ENCODE measurements around the gene ESPNL.
"Not testable (repeated sequence)": the region's sequence is repeated elsewhere in the genome, so short reads cannot be mapped to it uniquely, and the experiment has no call there.

The ESPNL gene

DNA sequence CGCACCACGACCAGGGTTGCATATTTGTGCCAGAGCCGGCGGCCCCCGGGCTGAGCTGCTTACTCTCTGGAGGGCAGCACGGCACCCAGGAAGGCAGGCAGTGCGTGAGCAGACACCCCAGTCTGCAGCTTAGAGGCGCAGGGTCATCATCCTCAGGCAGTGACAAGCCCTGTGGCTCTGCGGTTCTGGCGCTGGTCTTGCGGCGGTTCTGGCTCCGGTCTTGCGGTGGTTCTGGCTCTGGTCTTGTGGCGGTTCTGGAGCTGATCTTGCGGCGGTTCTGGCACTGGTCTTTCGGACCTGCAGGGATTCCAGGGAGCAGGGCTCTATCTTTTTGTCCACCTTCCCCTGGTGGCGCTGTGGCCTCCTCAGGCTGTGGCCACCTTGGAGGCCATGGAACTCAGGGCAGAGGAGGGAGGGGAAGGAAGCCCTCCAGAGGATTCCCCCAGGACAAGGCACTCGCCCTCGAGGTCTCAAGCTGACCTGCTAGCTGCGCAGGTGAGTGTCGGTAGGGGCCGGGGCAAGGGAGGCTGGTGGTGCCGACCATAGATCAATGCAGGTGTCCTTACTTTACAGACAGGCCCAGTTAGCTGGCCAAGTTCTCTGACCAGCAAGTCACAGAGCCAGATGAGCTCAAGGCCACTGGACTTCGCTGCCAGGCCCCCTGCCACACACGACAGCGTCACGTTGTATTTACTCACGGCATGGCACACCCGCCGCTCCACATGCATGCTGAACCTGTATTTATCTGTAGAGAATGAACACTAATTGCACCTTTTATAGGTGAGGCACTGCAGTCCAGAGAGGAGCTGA is 14.9 kb downstream of the ESPNL start:
- no peak overlapping the region for H3K27ac Mint-ChIP-seq
- peaks cover 16 to 32% of the 10 kb centered on the region in 2 donors for H3K9me3 Mint-ChIP-seq
- H3K4me3 Mint-ChIP-seq = no peak overlapping the region
- H3K4me1 Mint-ChIP-seq = no peaks in the 10 kb centered on the region
- DNase-seq (no peak), ATAC-seq (no peak)
- peaks cover 8% of the 10 kb centered on the region for H3K27me3 Mint-ChIP-seq

DNA sequence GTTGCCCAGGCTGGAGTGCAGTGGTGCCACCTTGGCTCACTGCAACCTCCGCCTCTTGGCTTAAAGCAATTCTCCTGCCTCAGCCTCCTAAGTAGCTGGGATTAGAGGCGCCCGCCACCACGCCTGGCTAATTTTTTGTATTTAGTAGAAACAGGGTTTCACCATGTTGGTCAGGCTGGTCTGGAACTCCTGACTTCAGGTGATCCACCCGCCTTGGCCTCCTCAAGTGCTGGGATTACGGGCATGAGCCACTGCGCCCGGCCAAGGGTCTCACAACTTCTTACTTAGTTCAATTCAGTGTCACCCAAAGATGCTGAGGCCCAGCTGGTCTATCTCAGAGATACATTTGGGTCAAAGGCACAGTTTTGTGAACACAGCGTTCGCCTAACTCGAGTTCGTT is 15.6 kb downstream of the ESPNL start:
- peaks cover 16 to 32% of the 10 kb centered on the region in 2 donors for H3K9me3 Mint-ChIP-seq
- H3K27me3 Mint-ChIP-seq, H3K4me3 Mint-ChIP-seq, H3K27ac Mint-ChIP-seq, H3K4me1 Mint-ChIP-seq, DNase-seq, ATAC-seq: not testable (repeated sequence)

DNA sequence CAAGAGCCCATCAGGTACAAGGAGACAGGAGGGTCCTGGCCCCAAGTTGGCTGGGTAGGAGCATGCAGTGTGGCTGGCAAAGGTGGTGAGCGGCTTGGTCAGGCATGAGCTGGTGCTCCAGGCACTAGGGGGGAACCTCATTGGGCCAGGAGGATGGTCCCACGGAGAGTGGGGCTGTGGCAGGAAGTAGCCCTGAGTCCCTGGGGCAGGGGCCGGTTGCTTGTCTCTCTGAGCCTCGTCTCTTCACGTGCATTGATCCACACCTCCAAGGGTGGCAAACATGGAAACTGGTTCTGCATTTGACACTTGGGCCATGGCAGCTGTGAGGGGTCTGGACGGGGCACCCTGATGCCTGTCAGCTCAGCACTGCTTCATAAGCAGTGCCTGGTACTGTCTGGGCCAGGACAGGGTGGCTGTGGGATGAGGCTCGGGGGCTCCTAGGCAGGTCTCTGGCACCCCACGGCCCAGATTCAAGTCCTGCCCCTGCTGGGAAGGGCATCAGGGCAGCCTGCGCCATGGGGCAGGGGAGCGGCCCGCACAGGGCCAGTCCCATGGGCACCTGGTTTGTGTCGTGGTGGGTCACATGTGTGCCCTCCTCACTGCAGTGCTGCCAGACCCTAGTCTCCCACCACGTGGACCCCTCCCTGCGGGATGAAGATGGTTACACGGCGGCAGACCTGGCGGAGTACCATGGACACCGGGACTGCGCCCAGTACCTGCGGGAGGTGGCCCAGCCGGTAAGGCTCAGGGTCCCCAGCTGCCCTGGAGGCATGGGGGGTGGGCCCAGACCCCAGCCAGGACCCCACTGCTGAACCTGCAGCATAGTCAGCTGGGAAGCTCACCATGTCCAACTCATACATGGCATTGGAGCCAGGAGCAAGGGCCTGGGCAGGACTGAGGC is 16.4 kb downstream of the ESPNL start:
- peaks cover 8% of the 10 kb centered on the region for H3K27me3 Mint-ChIP-seq
- ATAC-seq = peak; percentile 27

DNA sequence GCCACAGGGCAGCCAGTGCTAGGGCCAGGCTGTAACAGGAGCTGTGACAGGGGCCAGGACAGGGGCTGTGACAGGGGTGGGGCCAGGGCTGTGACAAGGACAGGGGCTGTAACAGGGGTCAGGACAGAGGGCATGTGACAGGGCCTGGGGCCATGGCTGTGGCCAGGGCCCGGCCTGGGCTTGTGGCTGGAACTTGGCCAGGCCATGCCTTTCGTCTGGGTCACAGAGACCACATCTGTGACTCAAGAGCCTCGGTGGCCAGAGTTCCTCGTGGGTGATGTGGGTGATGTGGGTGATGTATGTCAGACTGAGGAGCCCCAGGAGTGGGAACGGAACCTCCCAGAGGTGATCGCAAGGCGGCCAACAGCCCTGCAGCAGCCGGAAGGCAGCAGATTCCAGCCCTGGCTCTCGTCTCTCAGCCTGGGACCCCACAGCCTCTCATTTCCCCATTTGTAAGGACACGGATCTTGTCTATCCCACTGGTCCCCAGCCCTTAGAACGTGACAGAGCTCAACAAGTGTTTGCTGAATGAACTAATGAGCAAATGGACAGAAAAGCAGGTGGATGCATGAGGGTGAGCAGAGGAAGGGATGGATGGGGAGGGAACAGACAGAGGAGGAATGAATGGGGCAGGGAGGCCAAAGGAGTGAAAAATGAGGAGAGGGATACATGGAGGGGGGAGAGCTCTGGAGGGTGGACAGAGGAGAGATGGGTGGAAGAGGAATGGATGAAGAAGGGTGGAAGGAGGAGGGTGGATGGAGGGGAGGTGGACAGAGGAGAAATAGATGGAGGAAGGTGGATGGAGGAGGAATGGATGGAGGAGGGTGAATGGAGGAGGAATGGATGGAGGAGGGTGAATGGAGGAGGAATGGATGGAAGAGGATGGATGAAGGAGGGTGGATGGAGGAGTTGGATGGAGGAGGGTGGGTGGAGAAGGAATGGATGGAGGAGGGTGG is 17.3 kb downstream of the ESPNL start:
- Mint-ChIP-seq H3K27me3 (peaks cover 8% of the 10 kb centered on the region), H3K9me3 (peaks cover 8 to 19% of the 10 kb centered on the region in 2 donors), H3K4me1 (no peaks in the 10 kb centered on the region), H3K4me3 (no peak overlapping the region), H3K27ac (no peak overlapping the region)
- ATAC-seq (no peak), DNase-seq (no peak)

More for the DNA sequence above, 16.4 kb downstream of the ESPNL start:
- H3K9me3 Mint-ChIP-seq = peaks cover 12 to 26% of the 10 kb centered on the region in 2 donors
- H3K27ac Mint-ChIP-seq = no peak overlapping the region
- H3K4me3 Mint-ChIP-seq = no peak overlapping the region
- H3K4me1 Mint-ChIP-seq = no peaks in the 10 kb centered on the region
- no peak for DNase-seq

DNA sequence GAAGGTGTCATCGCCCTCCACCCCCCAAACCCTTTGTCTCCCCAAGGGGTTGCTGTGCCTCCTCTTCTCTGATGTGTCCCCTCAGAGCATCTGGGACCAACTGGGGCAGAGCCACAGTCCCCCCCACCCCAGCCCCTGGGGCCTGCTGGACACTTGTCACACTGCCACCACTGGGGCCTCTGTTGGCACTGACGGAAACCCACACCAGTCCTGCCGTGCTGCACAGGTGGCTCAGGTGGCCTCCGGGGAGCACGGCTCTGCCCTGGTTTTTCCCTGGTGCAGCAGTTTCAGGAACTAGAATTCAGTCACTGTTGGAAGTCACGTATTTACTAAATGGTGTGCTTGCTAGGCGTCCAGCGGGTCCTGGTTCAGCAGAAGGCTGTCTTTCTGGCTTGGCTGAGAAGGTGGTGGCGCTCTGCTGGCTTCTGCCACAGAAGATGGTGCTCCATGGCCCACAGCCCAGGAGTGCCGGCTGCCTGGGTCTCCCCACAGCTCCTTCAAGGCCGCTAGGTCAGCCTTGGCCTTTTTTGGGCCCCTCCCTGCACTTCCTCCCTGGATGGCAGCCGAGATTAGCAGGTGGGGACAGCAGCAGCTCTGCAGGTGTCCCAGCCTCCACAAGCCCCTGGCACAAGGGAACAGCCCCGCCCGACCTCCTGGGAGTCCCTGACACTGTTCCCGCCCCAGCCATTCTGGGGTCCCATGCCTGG is 19.8 kb downstream of the ESPNL start:
- H3K27me3 Mint-ChIP-seq = peaks cover 8% of the 10 kb centered on the region
- ATAC-seq = no peak
- DNase-seq = no peak

GRCh38 chr2:238120463-238121298 is 20.5 kb downstream of the ESPNL start:
- Mint-ChIP-seq H3K4me3 (no peak overlapping the region), H3K4me1 (no peaks in the 10 kb centered on the region), H3K27me3 (peaks cover 8% of the 10 kb centered on the region), H3K9me3 (no peaks in the 10 kb centered on the region), H3K27ac (no peak overlapping the region)
- no peak for DNase-seq
- ATAC-seq = no peak

More for the DNA sequence above, 19.8 kb downstream of the ESPNL start:
- no peak overlapping the region for H3K4me3 Mint-ChIP-seq
- no peak overlapping the region for H3K27ac Mint-ChIP-seq
- no peaks in the 10 kb centered on the region for H3K4me1 Mint-ChIP-seq
- H3K9me3 Mint-ChIP-seq = no peaks in the 10 kb centered on the region

GRCh38 chr2:238121511-238122286 is 21.6 kb downstream of the ESPNL start:
- Mint-ChIP-seq H3K4me3 (no peak overlapping the region), H3K4me1 (no peaks in the 10 kb centered on the region), H3K27me3 (peaks cover 8% of the 10 kb centered on the region), H3K9me3 (no peaks in the 10 kb centered on the region), H3K27ac (no peak overlapping the region)
- ATAC-seq (no peak), DNase-seq (no peak)

DNA sequence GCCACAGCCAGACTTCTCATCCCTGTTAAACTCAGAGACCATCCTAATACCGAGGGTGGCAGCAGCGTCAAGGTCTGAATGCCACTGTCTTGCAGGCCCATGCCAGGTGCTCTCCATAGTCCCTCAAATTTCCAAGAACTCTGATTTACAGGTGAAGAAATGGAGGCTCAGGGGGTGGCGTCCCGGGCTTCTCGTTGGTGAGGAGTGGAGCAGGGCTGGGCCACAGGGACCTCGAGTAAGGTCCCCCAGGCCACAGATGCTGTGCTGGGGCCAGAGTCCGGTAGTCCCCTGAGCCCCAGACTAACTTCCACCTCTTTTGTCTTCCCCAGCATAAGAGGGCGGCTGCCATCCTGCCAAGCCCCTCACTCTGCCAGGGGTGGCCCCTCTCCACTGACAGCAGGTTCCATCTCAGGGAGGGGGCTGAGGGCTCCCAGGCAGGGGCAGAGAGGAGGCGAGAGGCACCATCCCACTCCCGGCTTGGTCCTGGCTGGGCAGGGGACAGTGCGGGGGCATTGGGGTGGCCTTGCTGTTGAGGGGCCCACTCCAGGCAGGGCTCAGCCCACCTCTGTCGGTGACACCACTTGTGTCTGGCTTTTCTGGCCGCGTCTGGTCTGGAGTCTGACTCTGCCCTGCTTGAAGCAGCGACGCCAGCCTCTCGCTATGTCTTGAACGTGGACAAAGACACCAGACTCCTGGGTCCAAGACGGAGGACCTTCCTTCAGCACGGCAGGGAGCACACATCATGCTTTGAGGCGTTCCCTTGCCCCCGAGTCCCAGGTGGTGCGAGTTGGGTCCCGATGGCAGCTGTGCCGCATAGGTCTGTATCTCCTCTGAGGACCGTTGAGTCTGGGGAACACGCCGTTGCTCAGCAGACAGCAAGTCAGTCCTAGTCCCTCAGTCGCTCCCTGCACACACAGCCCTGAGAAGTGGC is 22.4 kb downstream of the ESPNL start:
- Mint-ChIP-seq H3K27me3 (peaks cover 4% of the 10 kb centered on the region), H3K27ac (no peak overlapping the region), H3K4me1 (no peaks in the 10 kb centered on the region), H3K4me3 (no peak overlapping the region), H3K9me3 (no peaks in the 10 kb centered on the region)
- DNase-seq = no peak
- ATAC-seq = no peak

DNA sequence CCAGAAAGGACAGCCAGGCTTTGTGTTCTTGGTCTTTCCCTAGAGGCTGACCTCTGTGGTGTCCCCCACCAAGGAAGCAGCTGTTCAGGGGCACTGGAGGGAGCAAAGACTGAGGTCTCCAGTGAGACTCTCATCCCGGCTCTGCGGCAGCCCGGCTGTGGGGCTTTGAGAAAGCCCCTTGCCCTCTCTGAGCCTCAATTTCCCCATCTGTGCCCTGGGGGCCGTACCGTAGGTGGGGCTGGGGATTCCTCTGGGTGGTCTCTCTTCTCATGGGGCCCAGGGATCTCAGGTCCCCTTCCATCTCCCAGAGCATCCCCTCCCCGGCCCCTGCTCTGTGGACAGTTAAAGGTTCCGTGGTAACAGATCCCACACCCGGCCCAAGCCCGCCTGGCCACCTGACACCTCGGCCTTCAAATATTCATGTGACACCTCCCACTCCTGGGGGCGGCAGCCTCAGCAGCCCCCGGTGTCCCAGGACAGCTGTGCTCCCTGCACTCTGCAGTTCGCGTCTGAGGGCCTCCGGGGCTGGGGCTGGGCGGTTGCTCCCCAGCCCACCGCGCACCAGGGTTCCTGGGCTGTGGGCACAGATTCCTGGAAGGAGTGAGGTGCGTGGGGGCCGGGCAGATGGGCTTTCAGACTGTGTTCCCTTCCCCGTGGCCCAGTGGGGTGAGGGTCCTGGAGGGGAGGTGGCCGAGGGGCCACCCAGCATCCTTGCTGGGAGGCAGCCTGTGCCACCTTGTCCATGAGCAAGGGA is 23.3 kb downstream of the ESPNL start:
- no peak overlapping the region for H3K27ac Mint-ChIP-seq
- H3K4me1 Mint-ChIP-seq = no peaks in the 10 kb centered on the region
- no peaks in the 10 kb centered on the region for H3K27me3 Mint-ChIP-seq
- H3K4me3 Mint-ChIP-seq = no peak overlapping the region
- peak; percentile 19 for ATAC-seq
- H3K9me3 Mint-ChIP-seq = no peaks in the 10 kb centered on the region
- no peak for DNase-seq

- Mint-ChIP-seq H3K4me1 (no peaks in the 10 kb centered on the region), H3K9me3 (no peaks in the 10 kb centered on the region), H3K4me3 (no peak overlapping the region), H3K27me3 (no peaks in the 10 kb centered on the region), H3K27ac (no peak overlapping the region)
- no peak for ATAC-seq
- no peak for DNase-seq
Measured at GRCh38 chr2:238123991-238124470, 23.9 kb downstream of the ESPNL start.

DNA sequence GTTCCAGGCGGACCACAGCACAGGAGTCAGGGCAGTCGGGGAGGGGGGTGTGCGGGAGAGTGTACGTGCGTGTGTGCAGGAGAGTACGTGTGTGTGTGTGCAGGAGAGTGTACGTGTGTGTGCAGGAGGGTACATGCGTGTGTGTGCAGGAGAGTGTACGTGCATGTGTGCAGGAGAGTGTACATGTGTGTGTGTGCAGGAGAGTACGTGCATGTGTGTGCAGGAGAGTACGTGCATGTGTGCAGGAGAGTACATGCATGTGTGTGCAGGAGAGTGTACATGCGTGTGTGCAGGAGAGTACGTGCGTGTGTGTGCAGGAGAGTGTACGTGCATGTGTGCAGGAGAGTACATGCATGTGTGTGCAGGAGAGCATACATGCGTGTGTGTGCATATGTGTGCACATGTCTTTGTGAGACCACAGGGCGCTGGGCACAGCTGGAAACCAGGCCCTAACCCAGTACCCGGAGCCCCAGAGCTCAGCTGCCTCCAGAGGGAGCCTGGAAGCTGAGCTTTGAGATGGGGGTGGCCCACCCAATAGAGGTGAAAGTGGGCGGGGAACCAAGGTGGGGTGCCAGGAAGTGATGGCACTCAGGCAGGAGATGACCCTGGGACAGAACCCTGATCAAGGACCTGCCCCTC is 24.5 kb downstream of the ESPNL start:
- Mint-ChIP-seq H3K27ac (no peak overlapping the region), H3K4me1 (no peaks in the 10 kb centered on the region), H3K27me3 (no peaks in the 10 kb centered on the region), H3K4me3 (no peak overlapping the region), H3K9me3 (no peaks in the 10 kb centered on the region)
- no peak for DNase-seq
- no peak for ATAC-seq
